GM12864 (cell line): Measurements from ENCODE around the gene LZTS3.

ENCODE experiments used
- DNase-seq: peaks from one replicate; pipeline ENCODE4 v3.0.0-alpha.2; 2011; ENCODE audit warnings: low read depth
- H3K4me3 ChIP-seq: 2 replicates; pipeline ENCODE4 v1.5.1; 2011; ENCODE audit warnings: mild to moderate bottlenecking, low read depth, low read length, control low read depth
- CTCF ChIP-seq: IDR thresholded peaks from 2 replicates; pipeline ENCODE4 v1.5.1; 2011; ENCODE audit warnings: low read depth, mild to moderate bottlenecking, moderate library complexity, low read length, control low read depth, inconsistent platforms; ENCODE audit errors: missing control alignments

The LZTS3 gene

GRCh38 chr20:3146732-3147341 is 26.5 kb downstream of the LZTS3 start:
- H3K4me3 ChIP-seq, result no peak overlapping the region
- no peak for TF ChIP-seq CTCF
- DNase-seq, result no peak

GRCh38 chr20:3141757-3142156 is 31.6 kb downstream of the LZTS3 start:
- no peak overlapping the region for H3K4me3 ChIP-seq
- DNase-seq, result no peak
- no peak for TF ChIP-seq CTCF

GRCh38 chr20:3137492-3137891 is 35.9 kb downstream of the LZTS3 start:
- no peak for DNase-seq
- H3K4me3 ChIP-seq, result no peak overlapping the region
- no peak for TF ChIP-seq CTCF

GRCh38 chr20:3135507-3136070 is 37.8 kb downstream of the LZTS3 start:
- no peak for DNase-seq

GRCh38 chr20:3134151-3134550 is 39.2 kb downstream of the LZTS3 start:
- TF ChIP-seq CTCF, result no peak
- no peak overlapping the region for H3K4me3 ChIP-seq
- DNase-seq, result no peak

More at GRCh38 chr20:3135507-3136070, 37.8 kb downstream of the LZTS3 start:
- no peak for TF ChIP-seq CTCF
- no peak overlapping the region for H3K4me3 ChIP-seq

- no peak for TF ChIP-seq CTCF
- no peak overlapping the region for H3K4me3 ChIP-seq
- no peak for DNase-seq
Measured at GRCh38 chr20:3133155-3133554, 40.2 kb downstream of the LZTS3 start.

- no peak for TF ChIP-seq CTCF
- no peak for DNase-seq
- H3K4me3 ChIP-seq, result no peak overlapping the region
Measured at GRCh38 chr20:3130051-3130600, 43.2 kb downstream of the LZTS3 start.
